H1 (cell line): ENCODE data around the gene SORD. TPM values are rescaled to one million over a fixed set of nuclear protein-coding genes. Genes with fewer than 3 reads are reported as not detected.
"Not testable (repeated sequence)": the region's sequence is repeated elsewhere in the genome, so short reads cannot be mapped to it uniquely, and the experiment has no call there.

Source experiments
- CTCF ChIA-PET: fragments of 300-600 bp; sonication (Branson Sonifier 250); formaldehyde crosslinking; loops from one replicate; lab custom pipeline; 2021; ENCODE audit not compliant: partially characterized antibody; lab: Charles Lee
- POLR2A ChIA-PET: fragments of 300-600 bp; sonication (Branson Sonifier 250); formaldehyde crosslinking; loops from one replicate; lab custom pipeline; 2021; ENCODE audit warnings: inconsistent platforms; ENCODE audit not compliant: partially characterized antibody; lab: Charles Lee
- DNase-seq, 2 experiments: peaks; one replicate each; pipeline versions ENCODE4 v3.0.0 to v3.0.0-alpha.2; 2010 to 2022; ENCODE audit warnings: low spot score in 2 of 2, low read depth in 1 of 2, mixed read lengths in 1 of 2
- FAIRE-seq: peaks from 2 replicates; lab custom pipeline; 2011; peaks lifted over from hg19 to GRCh38; lab: Jason Lieb, UNC
- H2AFZ ChIP-seq: 2 replicates; pipeline ENCODE4 v1.8.1; 2012; ENCODE audit warnings: low read length, inconsistent platforms
- H2AK5ac ChIP-seq: 2 replicates; pipeline ENCODE4 v1.6.1; 2013; ENCODE audit warnings: low read depth, low read length
- H2BK120ac ChIP-seq: replicated peaks from 2 replicates; pipeline ENCODE3; 2013; ENCODE audit warnings: low read depth, low read length, inconsistent platforms
- H2BK12ac ChIP-seq: 2 replicates; pipeline ENCODE4 v1.6.1; 2013; ENCODE audit warnings: low read depth, low read length
- H2BK15ac ChIP-seq: 2 replicates; pipeline ENCODE4 v1.6.1; 2013; ENCODE audit warnings: low read length
- H2BK20ac ChIP-seq: 2 replicates; pipeline ENCODE4 v1.6.1; 2013; ENCODE audit warnings: low read length
- H2BK5ac ChIP-seq: 2 replicates; pipeline ENCODE4 v1.6.1; 2013; ENCODE audit warnings: low read depth, low read length
- H3K14ac ChIP-seq: 2 replicates; pipeline ENCODE4 v1.6.1; 2013; ENCODE audit warnings: inconsistent platforms; ENCODE audit not compliant: insufficient read length
- H3K18ac ChIP-seq: 2 replicates; pipeline ENCODE4 v1.6.1; 2013; ENCODE audit warnings: low read length; ENCODE audit errors: extremely low read depth
- H3K23ac ChIP-seq: 2 replicates; pipeline ENCODE4 v1.6.1; 2013; ENCODE audit warnings: inconsistent platforms; ENCODE audit not compliant: insufficient read length
- H3K23me2 ChIP-seq: 2 replicates; pipeline ENCODE4 v1.6.1; 2013; ENCODE audit warnings: low read depth, low read length
- H3K27ac ChIP-seq: 2 replicates; pipeline ENCODE4 v1.6.1; 2011; ENCODE audit warnings: low read depth, low read length, inconsistent platforms
- H3K27me3 ChIP-seq, 4 experiments: replicated peaks in 1 of 4; 1 replicate in 1 of 4; 2 replicates in 3 of 4; pipeline versions ENCODE4 v1.6.1 to v1.8.1; 2011 to 2013; ENCODE audit warnings: low read length in 3 of 4, mild to moderate bottlenecking in 3 of 4, inconsistent platforms in 2 of 4, mixed read lengths in 2 of 4, moderate library complexity in 1 of 4; ENCODE audit not compliant: control insufficient read depth in 3 of 4, insufficient read depth in 3 of 4; ENCODE audit errors: extremely low read depth in 1 of 4
- H3K36me3 ChIP-seq, 4 experiments: 2 replicates each; pipeline versions ENCODE4 v1.6.1 to v1.8.1; 2011 to 2013; ENCODE audit warnings: mild to moderate bottlenecking in 4 of 4, low read length in 3 of 4, moderate library complexity in 2 of 4, control low read depth in 1 of 4, inconsistent platforms in 1 of 4; ENCODE audit not compliant: insufficient read depth in 4 of 4, control insufficient read depth in 2 of 4
- H3K4ac ChIP-seq: replicated peaks from 2 replicates; pipeline ENCODE3; 2013; ENCODE audit warnings: low read length, low read depth, mixed read lengths, inconsistent platforms; ENCODE audit not compliant: insufficient read length
- H3K4me1 ChIP-seq, 4 experiments: replicated peaks in 1 of 4; 1 replicate in 1 of 4; 2 replicates in 3 of 4; pipeline versions ENCODE4 v1.6.1 to v1.8.1; 2011 to 2013; ENCODE audit warnings: low read length in 3 of 4, inconsistent platforms in 2 of 4, mixed read lengths in 1 of 4; ENCODE audit not compliant: insufficient read depth in 4 of 4, control insufficient read depth in 3 of 4
- H3K4me2 ChIP-seq, 2 experiments: 2 replicates each; pipeline versions ENCODE4 v1.6.1 to v1.8.1; 2011 to 2013; ENCODE audit warnings: low read depth in 2 of 2, low read length in 2 of 2, control low read depth in 1 of 2, inconsistent platforms in 1 of 2, mild to moderate bottlenecking in 1 of 2; ENCODE audit not compliant: insufficient read depth in 1 of 2
- H3K4me3 ChIP-seq, 4 experiments: fragments of 200-600, 300-600 bp in 1 of 4; sonication (generic), shearing (Covaris generic), sonication (Bioruptor Twin) in 1 of 4; 2 replicates each; pipeline versions ENCODE4 v1.5.1 to v1.8.1; 2011 to 2016; ENCODE audit warnings: low read length in 4 of 4, low read depth in 3 of 4, control low read depth in 2 of 4, inconsistent platforms in 2 of 4, mild to moderate bottlenecking in 2 of 4, mixed read lengths in 1 of 4, moderate library complexity in 1 of 4; ENCODE audit not compliant: insufficient read depth in 2 of 4; ENCODE audit errors: extremely low read depth in 1 of 4
- H3K56ac ChIP-seq: replicated peaks from 2 replicates; pipeline ENCODE3; 2013; ENCODE audit warnings: low read depth, mild to moderate bottlenecking, mixed read lengths, low read length, inconsistent platforms; ENCODE audit not compliant: insufficient read length
- H3K79me1 ChIP-seq: 2 replicates; pipeline ENCODE4 v1.6.1; 2013; ENCODE audit warnings: low read depth, low read length, control low read depth
- H3K79me2 ChIP-seq, 2 experiments: 2 replicates each; pipeline versions ENCODE4 v1.6.1 to v1.8.1; 2012 to 2013; ENCODE audit warnings: low read length in 2 of 2, mild to moderate bottlenecking in 2 of 2, inconsistent platforms in 1 of 2; ENCODE audit not compliant: insufficient read depth in 2 of 2, control insufficient read depth in 1 of 2
- H3K9ac ChIP-seq, 4 experiments: replicated peaks in 1 of 4; 1 replicate in 1 of 4; 2 replicates in 3 of 4; pipeline versions ENCODE4 v1.6.1 to v1.8.1; 2011 to 2013; ENCODE audit warnings: low read depth in 3 of 4, low read length in 3 of 4, control low read depth in 2 of 4, mild to moderate bottlenecking in 2 of 4, moderate library complexity in 2 of 4, inconsistent platforms in 1 of 4; ENCODE audit errors: extremely low read depth in 1 of 4
- H3K9me3 ChIP-seq, 2 experiments: 2 replicates each; pipeline versions ENCODE4 v1.6.1 to v1.8.1; 2012 to 2013; ENCODE audit warnings: mild to moderate bottlenecking in 2 of 2, moderate library complexity in 2 of 2, control low read depth in 1 of 2, inconsistent platforms in 1 of 2, low read depth in 1 of 2, low read length in 1 of 2, mixed read lengths in 1 of 2; ENCODE audit not compliant: insufficient read depth in 2 of 2
- H4K20me1 ChIP-seq, 2 experiments: replicated peaks in 1 of 2; 2 replicates each; pipeline versions ENCODE3 to v1.8.1; 2011 to 2013; ENCODE audit warnings: inconsistent platforms in 2 of 2, low read length in 2 of 2, mild to moderate bottlenecking in 1 of 2; ENCODE audit not compliant: insufficient read depth in 2 of 2, control insufficient read depth in 1 of 2
- H4K5ac ChIP-seq: 2 replicates; pipeline ENCODE4 v1.6.1; 2013; ENCODE audit warnings: low read length, low read depth, mixed read lengths, inconsistent platforms; ENCODE audit not compliant: insufficient read length
- H4K8ac ChIP-seq: 2 replicates; pipeline ENCODE4 v1.8.0; 2013; ENCODE audit warnings: mild to moderate bottlenecking, moderate library complexity, low read length, inconsistent platforms; ENCODE audit not compliant: insufficient read depth; ENCODE audit errors: extremely low read depth
- H4K91ac ChIP-seq: replicated peaks from 2 replicates; pipeline ENCODE3; 2013; ENCODE audit warnings: low read length, mixed read lengths, inconsistent platforms; ENCODE audit not compliant: insufficient read length
- WGBS, 2 experiments: shearing (Covaris generic) in 1 of 2; methylation state at CpG; one replicate each; pipeline versions ENCODE4 v1.1.6 to v1.1.7; 2013 to 2015; ENCODE audit warnings: low lambda C conversion rate in 2 of 2, mixed read lengths in 2 of 2, inconsistent platforms in 1 of 2, low coverage in 1 of 2, missing lambda C conversion rate in 1 of 2; ENCODE audit not compliant: insufficient replicate concordance in 2 of 2, insufficient coverage in 1 of 2, insufficient read length in 1 of 2; ENCODE audit errors: extremely low coverage in 1 of 2, missing lambda C conversion rate in 1 of 2; 5-methylcytosine and 5-hydroxymethylcytosine counted together
- polyA plus RNA-seq, 7 experiments: library from polyadenylated mRNA; depleted of rRNA in 3 of 7; stranded (reverse) in 5 of 7; unstranded in 2 of 7; fragments of >200 nt in 5 of 7; fragments of 200-250 nt in 2 of 7; gene quantifications; 1 replicate in 5 of 7; 2 replicates in 1 of 7; 4 replicates in 1 of 7; pipeline versions ENCODE4 v1.2.1 to v1.2.3, GENCODE V29; 2011 to 2013; ENCODE audit warnings: missing spikeins in 2 of 7, mixed read lengths in 2 of 7
- total RNA-seq: library from RNA; stranded (reverse); fragmentation: NEBNext Ultra II Directional; extraction: Animal tissue kit (Norgen Biotek cat#: 25700); gene quantifications from 2 replicates; pipeline ENCODE4 v1.2.1, GENCODE V29; 2021

Gene SORD
- total and polyA plus RNA-seq, 2 of the 8 experiments (the other 6 are each of a cell fraction or from before 2014, with no cell fraction given), result 52.6 to 75.8 TPM

GRCh38 chr15:44979617-44980339 is 43.2 kb upstream of the SORD start:
- H2AK5ac ChIP-seq, H3K18ac ChIP-seq, H3K23ac ChIP-seq, H3K4me3 ChIP-seq, H3K9me3 ChIP-seq, FAIRE-seq, POLR2A ChIA-PET, H3K4me2 ChIP-seq, H3K23me2 ChIP-seq, H3K79me1 ChIP-seq, H4K8ac ChIP-seq, H3K27me3 ChIP-seq, H3K27ac ChIP-seq, H4K20me1 ChIP-seq, DNase-seq, H3K4me1 ChIP-seq, H3K36me3 ChIP-seq, H3K14ac ChIP-seq, H4K5ac ChIP-seq, H2BK15ac ChIP-seq, H3K56ac ChIP-seq, H3K79me2 ChIP-seq, H3K9ac ChIP-seq, H3K4ac ChIP-seq, H2BK12ac ChIP-seq, H2BK5ac ChIP-seq, H2BK120ac ChIP-seq, H2BK20ac ChIP-seq, H4K91ac ChIP-seq: not testable (repeated sequence)
- CTCF ChIA-PET, result interaction anchor here (0.6 to 1.4 kb wide), 5 partner anchors 11 to 443 kb away, joined by 3 to 4 read pairs (median 3); partner anchors contain the start of gene EIF3J
- peak overlapping the region; percentile 24; the same call in 1 of the 2 replicates for H2AFZ ChIP-seq
- 76% methylated on average over 2 of the region's 2 CpGs; no CpG with 5 or more reads in 1 of the 2 experiments for WGBS, 2 experiments

GRCh38 chr15:44984144-44984543 is 38.9 kb upstream of the SORD start:
- H3K79me1 ChIP-seq, H4K5ac ChIP-seq, H2AFZ ChIP-seq, H3K27me3 ChIP-seq, H3K9me3 ChIP-seq, H4K8ac ChIP-seq, H3K23me2 ChIP-seq, CTCF ChIA-PET, H3K27ac ChIP-seq, FAIRE-seq, H2BK12ac ChIP-seq, POLR2A ChIA-PET, H3K18ac ChIP-seq, H4K20me1 ChIP-seq, H2BK20ac ChIP-seq, H3K4ac ChIP-seq, H3K4me2 ChIP-seq, H2BK15ac ChIP-seq, H4K91ac ChIP-seq, H3K4me1 ChIP-seq, H3K36me3 ChIP-seq, H2BK120ac ChIP-seq, H3K4me3 ChIP-seq, H2BK5ac ChIP-seq, H2AK5ac ChIP-seq, H3K9ac ChIP-seq, H3K56ac ChIP-seq, H3K79me2 ChIP-seq, DNase-seq, H3K14ac ChIP-seq, H3K23ac ChIP-seq: not testable (repeated sequence)
- 100% methylated on average over 1 of the region's 1 CpG; no CpG with 5 or more reads in 1 of the 2 experiments for WGBS, 2 experiments
